Fibroblast of lung (primary cell): Measurements from ENCODE around the gene TMPRSS2. TPM values are rescaled to one million over a fixed set of nuclear protein-coding genes. Genes with fewer than 3 reads are reported as not detected.

Experiments used
- DNase-seq, 2 donors: peaks; one replicate each; pipeline versions ENCODE4 v3.0.0 to v3.0.0-alpha.2; 2010; ENCODE audit warnings: low read depth in 2 of 2
- H2AFZ ChIP-seq: 2 replicates; pipeline ENCODE4 v1.5.1; 2012; ENCODE audit warnings: low read length, control low read depth, inconsistent platforms
- H3K27ac ChIP-seq: 2 replicates; pipeline ENCODE4 v1.5.1; 2011; ENCODE audit warnings: low read length, control low read depth; ENCODE audit not compliant: insufficient read depth
- H3K27me3 ChIP-seq: 2 replicates; pipeline ENCODE4 v1.5.1; 2011; ENCODE audit warnings: mild to moderate bottlenecking, low read length; ENCODE audit not compliant: control insufficient read depth, insufficient read depth
- H3K36me3 ChIP-seq: 2 replicates; pipeline ENCODE4 v1.5.1; 2011; ENCODE audit warnings: low read length; ENCODE audit not compliant: control insufficient read depth, insufficient read depth
- H3K4me1 ChIP-seq: 2 replicates; pipeline ENCODE4 v1.5.1; 2011; ENCODE audit warnings: low read length; ENCODE audit not compliant: control insufficient read depth, insufficient read depth; ENCODE audit errors: extremely low read depth
- H3K4me2 ChIP-seq: 2 replicates; pipeline ENCODE4 v1.5.1; 2011; ENCODE audit warnings: low read length, control low read depth; ENCODE audit not compliant: insufficient read depth; ENCODE audit errors: extremely low read depth
- H3K4me3 ChIP-seq, 4 experiments: fragments of 200-600 bp in 1 of 4; sonication (generic) in 1 of 4; replicated peaks in 1 of 4; 2 replicates each; pipeline ENCODE4 v1.5.1; 2011 to 2016; ENCODE audit warnings: low read length in 4 of 4, low read depth in 3 of 4, mild to moderate bottlenecking in 3 of 4, control low read depth in 2 of 4, inconsistent platforms in 1 of 4, mixed read lengths in 1 of 4; ENCODE audit not compliant: insufficient read depth in 1 of 4; ENCODE audit errors: control extremely low read depth in 1 of 4
- H3K79me2 ChIP-seq: 2 replicates; pipeline ENCODE4 v1.5.1; 2012; ENCODE audit warnings: mild to moderate bottlenecking, low read length, inconsistent platforms; ENCODE audit not compliant: control insufficient read depth, insufficient read depth
- H3K9ac ChIP-seq: 2 replicates; pipeline ENCODE4 v1.5.1; 2011; ENCODE audit warnings: mild to moderate bottlenecking, low read length, control low read depth; ENCODE audit not compliant: insufficient read depth
- H3K9me3 ChIP-seq: 2 replicates; pipeline ENCODE4 v1.5.1; 2012; ENCODE audit warnings: low read depth, low read length; ENCODE audit not compliant: control insufficient read depth, insufficient read depth
- H4K20me1 ChIP-seq: 2 replicates; pipeline ENCODE4 v1.5.1; 2011; ENCODE audit warnings: low read length; ENCODE audit not compliant: control insufficient read depth, insufficient read depth; ENCODE audit errors: extremely low read depth
- CTCF ChIP-seq, 2 donors: IDR thresholded peaks in 1 of 2; conservative IDR thresholded peaks in 1 of 2; 1 replicate in 1 of 2; 2 replicates in 1 of 2; pipeline ENCODE4 v1.5.1; 2011 to 2012; ENCODE audit warnings: low read length in 2 of 2, control low read depth in 1 of 2, inconsistent platforms in 1 of 2, low read depth in 1 of 2, mild to moderate bottlenecking in 1 of 2
- EZH2 ChIP-seq: IDR thresholded peaks from 2 replicates; pipeline ENCODE4 v1.5.1; 2012; ENCODE audit warnings: low read length, control low read depth, mild to moderate bottlenecking; ENCODE audit errors: missing control alignments
- polyA plus RNA-seq, 2 donors: library from polyadenylated mRNA; depleted of rRNA in 1 of 2; stranded (reverse) in 1 of 2; unstranded in 1 of 2; fragments of >200 nt; gene quantifications; 2 replicates each; pipeline ENCODE4 v1.2.1, GENCODE V29; 2011 to 2012; ENCODE audit warnings: missing spikeins in 1 of 2
- total RNA-seq: library from RNA; depleted of rRNA; stranded (reverse); fragments of >200 nt; gene quantifications from 2 replicates; pipeline ENCODE4 v1.2.1, GENCODE V29; 2014

Gene TMPRSS2
- total and polyA plus RNA-seq, 2 donors (not counting 1 experiment from before 2014, with no cell fraction given): 0.17 TPM; not detected in 1

DNA sequence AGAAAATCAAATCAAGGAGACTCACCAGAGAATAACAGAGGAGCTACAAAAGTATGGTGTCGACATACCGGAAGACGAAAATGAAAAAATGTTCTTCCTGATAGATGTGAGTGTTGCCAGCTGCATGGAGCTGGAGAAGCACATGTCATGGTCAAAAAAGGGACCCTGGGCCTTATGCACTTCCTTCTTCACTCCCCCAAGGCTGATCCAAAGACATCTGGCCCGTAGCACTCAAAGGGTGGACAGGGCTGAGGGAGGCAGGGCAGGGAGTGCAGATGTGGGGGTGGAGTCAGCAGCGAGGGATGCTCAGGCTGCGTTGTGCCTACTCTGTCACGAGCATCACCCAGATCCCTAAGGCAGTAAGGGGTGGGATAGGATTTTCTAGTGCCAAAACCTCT is 62.5 kb downstream of the TMPRSS2 start:
- Histone ChIP-seq H4K20me1 (no peaks in the 10 kb centered on the region), H3K9ac (no peak overlapping the region), H3K4me2 (no peak overlapping the region), H2AFZ (peak overlapping the region; percentile 27), H3K27ac (no peak overlapping the region), H3K9me3 (no peaks in the 10 kb centered on the region), H3K36me3 (no peaks in the 10 kb centered on the region), H3K4me1 (no peaks in the 10 kb centered on the region), H3K79me2 (no peaks in the 10 kb centered on the region), H3K4me3 (no peak overlapping the region), H3K27me3 (no peaks in the 10 kb centered on the region)
- DNase-seq: no peak
- TF ChIP-seq CTCF (conservative IDR thresholded peaks at IDR 0.05 in 1 of 2, IDR thresholded peaks at IDR 0.05 in 1 of 2; ENCODE audit: low read depth in 1 of 2, low read length in 2 of 2) (no peak), EZH2 (no peak)

GRCh38 chr21:41444703-41445464 is 63.1 kb downstream of the TMPRSS2 start:
- H3K36me3 ChIP-seq: no peaks in the 10 kb centered on the region
- no peak overlapping the region for H3K9ac ChIP-seq
- no peak overlapping the region for H3K27ac ChIP-seq
- TF ChIP-seq EZH2 (no peak), CTCF (conservative IDR thresholded peaks at IDR 0.05 in 1 of 2, IDR thresholded peaks at IDR 0.05 in 1 of 2; ENCODE audit: low read depth in 1 of 2, low read length in 2 of 2) (no peak)
- no peak overlapping the region for H3K4me3 ChIP-seq
- H3K9me3 ChIP-seq: no peaks in the 10 kb centered on the region
- H3K4me2 ChIP-seq: no peak overlapping the region
- no peaks in the 10 kb centered on the region for H4K20me1 ChIP-seq
- H3K79me2 ChIP-seq: no peaks in the 10 kb centered on the region
- DNase-seq: no peak
- no peaks in the 10 kb centered on the region for H3K27me3 ChIP-seq
- no peak overlapping the region for H2AFZ ChIP-seq
- H3K4me1 ChIP-seq: no peaks in the 10 kb centered on the region

- no peak for TF ChIP-seq EZH2
- no peak for TF ChIP-seq CTCF (conservative IDR thresholded peaks at IDR 0.05 in 1 of 2, IDR thresholded peaks at IDR 0.05 in 1 of 2; ENCODE audit: low read depth in 1 of 2, low read length in 2 of 2)
- H3K27ac ChIP-seq: no peak overlapping the region
- no peak overlapping the region for H3K4me3 ChIP-seq
- H4K20me1 ChIP-seq: no peaks in the 10 kb centered on the region
- H2AFZ ChIP-seq: no peak overlapping the region
- H3K9ac ChIP-seq: no peak overlapping the region
- no peaks in the 10 kb centered on the region for H3K4me1 ChIP-seq
- no peak for DNase-seq
- H3K79me2 ChIP-seq: no peaks in the 10 kb centered on the region
- no peaks in the 10 kb centered on the region for H3K9me3 ChIP-seq
- no peaks in the 10 kb centered on the region for H3K36me3 ChIP-seq
- no peaks in the 10 kb centered on the region for H3K27me3 ChIP-seq
- H3K4me2 ChIP-seq: no peak overlapping the region
Measured at GRCh38 chr21:41443562-41443961, 64.4 kb downstream of the TMPRSS2 start.
